Amygdala (tissue), 56 donors: ENCODE data around the gene LYPD5.
"Not testable (repeated sequence)": the region's sequence is repeated elsewhere in the genome, so short reads cannot be mapped to it uniquely, and the experiment has no call there.

Experiments
- DNase-seq, 56 donors: peaks; one replicate each; lab custom pipeline; 2025; lab: John Stamatoyannopoulos, UW

LYPD5 gene

GRCh38 chr19:43802216-43802951 is at the start of gene LYPD5:
TSS of gene LYPD5 (minus strand) at chr19:43802447. CDS start at chr19:43802380, 67 bp downstream.
- DNase-seq, result no peak

- no peak for DNase-seq
Observed at GRCh38 chr19:43848821-43849220, 46.6 kb upstream of the LYPD5 start.

GRCh38 chr19:43847884-43848283 is 45.6 kb upstream of the LYPD5 start:
- DNase-seq, result no peak

- DNase-seq, result no peak
Observed at GRCh38 chr19:43847246-43847645, 45.0 kb upstream of the LYPD5 start.

- no peak for DNase-seq
Observed at GRCh38 chr19:43842007-43842406, 39.8 kb upstream of the LYPD5 start.

- DNase-seq, result no peak
Observed at GRCh38 chr19:43839139-43839538, 36.9 kb upstream of the LYPD5 start.

GRCh38 chr19:43826787-43827754 is 24.8 kb upstream of the LYPD5 start, which contains the start of gene ZNF283:
TSS of gene ZNF283 (plus strand) at chr19:43827321. CDS start at chr19:43833505, 6,184 bp downstream.
- peak; percentile 44 to 95 (median 84) for DNase-seq

GRCh38 chr19:43824572-43824971 is 22.3 kb upstream of the LYPD5 start:
- DNase-seq, result not testable (repeated sequence)

GRCh38 chr19:43823856-43824255 is 21.6 kb upstream of the LYPD5 start:
- not testable (repeated sequence) for DNase-seq

GRCh38 chr19:43820884-43821215 is 18.6 kb upstream of the LYPD5 start:
- no peak for DNase-seq

- peak in 37 of 56 donors; percentile 1 to 64 (median 31) for DNase-seq
Observed at GRCh38 chr19:43820098-43820883, 18.0 kb upstream of the LYPD5 start.

GRCh38 chr19:43818500-43818899 is 16.3 kb upstream of the LYPD5 start:
- no peak for DNase-seq

- DNase-seq, result not testable (repeated sequence)
Observed at GRCh38 chr19:43817454-43817853, 15.2 kb upstream of the LYPD5 start.

- no peak for DNase-seq
Observed at GRCh38 chr19:43814663-43815352, 12.6 kb upstream of the LYPD5 start.

- DNase-seq, result no peak
Observed at GRCh38 chr19:43812688-43813087, 10.4 kb upstream of the LYPD5 start.

GRCh38 chr19:43812259-43812658 is 10.0 kb upstream of the LYPD5 start:
- DNase-seq, result no peak

- no peak for DNase-seq
Observed at GRCh38 chr19:43811837-43812236, 9.6 kb upstream of the LYPD5 start.

GRCh38 chr19:43809762-43810696 is 7.8 kb upstream of the LYPD5 start:
- DNase-seq, result peak in 1 of 56 donors; percentile 12

GRCh38 chr19:43807651-43808050 is 5.4 kb upstream of the LYPD5 start:
- DNase-seq, result no peak
